Astrocyte (in vitro differentiated cells and primary cell): ENCODE data around the gene RPS5. TPM values are rescaled to one million over a fixed set of nuclear protein-coding genes. Genes with fewer than 3 reads are reported as not detected.

Experiments
- DNase-seq: peaks from one replicate; pipeline ENCODE4 v3.0.0-alpha.2; 2010; ENCODE audit warnings: low read depth
- FAIRE-seq: peaks from 2 replicates; lab custom pipeline; 2011; peaks lifted over from hg19 to GRCh38; lab: Jason Lieb, UNC
- H2AFZ ChIP-seq: 2 replicates; pipeline ENCODE4 v1.6.0; 2012; ENCODE audit warnings: low read depth, low read length, inconsistent platforms
- H3K27ac ChIP-seq: 2 replicates; pipeline ENCODE4 v1.5.1; 2011; ENCODE audit warnings: low read depth, low read length, inconsistent platforms
- H3K27me3 ChIP-seq: 2 replicates; pipeline ENCODE4 v1.6.0; 2011; ENCODE audit warnings: low read length, inconsistent platforms; ENCODE audit not compliant: insufficient read depth
- H3K36me3 ChIP-seq: 2 replicates; pipeline ENCODE4 v1.5.1; 2011; ENCODE audit warnings: low read length, inconsistent platforms; ENCODE audit not compliant: insufficient read depth
- H3K4me1 ChIP-seq: 2 replicates; pipeline ENCODE4 v1.5.1; 2011; ENCODE audit warnings: low read length, inconsistent platforms; ENCODE audit not compliant: insufficient read depth
- H3K4me2 ChIP-seq: 2 replicates; pipeline ENCODE4 v1.6.0; 2012; ENCODE audit warnings: low read length, inconsistent platforms
- H3K4me3 ChIP-seq: 2 replicates; pipeline ENCODE4 v1.5.1; 2011; ENCODE audit warnings: low read depth, mild to moderate bottlenecking, low read length, inconsistent platforms; ENCODE audit not compliant: insufficient read depth
- H3K79me2 ChIP-seq: 2 replicates; pipeline ENCODE4 v1.6.0; 2012; ENCODE audit warnings: mild to moderate bottlenecking, low read length, inconsistent platforms; ENCODE audit not compliant: insufficient read depth
- H3K9ac ChIP-seq: 2 replicates; pipeline ENCODE4 v1.6.0; 2012; ENCODE audit warnings: mild to moderate bottlenecking, low read length, inconsistent platforms
- H3K9me3 ChIP-seq: 2 replicates; pipeline ENCODE4 v1.5.1; 2012; ENCODE audit warnings: low read depth, mild to moderate bottlenecking, low read length, inconsistent platforms; ENCODE audit not compliant: insufficient read depth
- H4K20me1 ChIP-seq: 2 replicates; pipeline ENCODE4 v1.6.0; 2012; ENCODE audit warnings: low read length, inconsistent platforms; ENCODE audit not compliant: insufficient read depth
- H3K27ac Mint-ChIP-seq: one replicate; pipeline ENCODE4 v1.8.0; 2021; ENCODE audit warnings: mild to moderate bottlenecking, mixed read lengths; ENCODE audit not compliant: unreplicated experiment
- H3K27me3 Mint-ChIP-seq: one replicate; pipeline ENCODE4 v1.8.0; 2021; ENCODE audit warnings: low read depth, mixed read lengths; ENCODE audit not compliant: unreplicated experiment
- H3K36me3 Mint-ChIP-seq: one replicate; pipeline ENCODE4 v1.8.0; 2021; ENCODE audit warnings: low read depth, mixed read lengths; ENCODE audit not compliant: unreplicated experiment
- H3K4me1 Mint-ChIP-seq: one replicate; pipeline ENCODE4 v1.8.0; 2021; ENCODE audit warnings: low read depth, mixed read lengths; ENCODE audit not compliant: unreplicated experiment
- H3K4me3 Mint-ChIP-seq: one replicate; pipeline ENCODE4 v1.8.0; 2021; ENCODE audit warnings: mild to moderate bottlenecking, moderate library complexity, mixed read lengths; ENCODE audit not compliant: unreplicated experiment
- H3K9me3 Mint-ChIP-seq: one replicate; pipeline ENCODE4 v1.8.0; 2021; ENCODE audit warnings: mild to moderate bottlenecking, mixed read lengths; ENCODE audit not compliant: unreplicated experiment
- EZH2 ChIP-seq: IDR thresholded peaks from 2 replicates; pipeline ENCODE4 v1.6.1; 2012; ENCODE audit warnings: mild to moderate bottlenecking, low read length, inconsistent platforms; ENCODE audit not compliant: insufficient read depth
- total RNA-seq: library from RNA; stranded (reverse); gene quantifications from 2 replicates; pipeline ENCODE4 v1.2.1, GENCODE V29; 2021
- TF ChIP-seq, protein P1 (sequence below): IDR thresholded peaks from 2 replicates; pipeline ENCODE4 v1.5.1; 2011; ENCODE audit warnings: low read depth, mild to moderate bottlenecking, inconsistent platforms, low read length, moderate library complexity; ENCODE audit not compliant: insufficient read depth

RPS5 gene
- total RNA-seq, 1 donor from 2014 or later, result 891 TPM

DNA sequence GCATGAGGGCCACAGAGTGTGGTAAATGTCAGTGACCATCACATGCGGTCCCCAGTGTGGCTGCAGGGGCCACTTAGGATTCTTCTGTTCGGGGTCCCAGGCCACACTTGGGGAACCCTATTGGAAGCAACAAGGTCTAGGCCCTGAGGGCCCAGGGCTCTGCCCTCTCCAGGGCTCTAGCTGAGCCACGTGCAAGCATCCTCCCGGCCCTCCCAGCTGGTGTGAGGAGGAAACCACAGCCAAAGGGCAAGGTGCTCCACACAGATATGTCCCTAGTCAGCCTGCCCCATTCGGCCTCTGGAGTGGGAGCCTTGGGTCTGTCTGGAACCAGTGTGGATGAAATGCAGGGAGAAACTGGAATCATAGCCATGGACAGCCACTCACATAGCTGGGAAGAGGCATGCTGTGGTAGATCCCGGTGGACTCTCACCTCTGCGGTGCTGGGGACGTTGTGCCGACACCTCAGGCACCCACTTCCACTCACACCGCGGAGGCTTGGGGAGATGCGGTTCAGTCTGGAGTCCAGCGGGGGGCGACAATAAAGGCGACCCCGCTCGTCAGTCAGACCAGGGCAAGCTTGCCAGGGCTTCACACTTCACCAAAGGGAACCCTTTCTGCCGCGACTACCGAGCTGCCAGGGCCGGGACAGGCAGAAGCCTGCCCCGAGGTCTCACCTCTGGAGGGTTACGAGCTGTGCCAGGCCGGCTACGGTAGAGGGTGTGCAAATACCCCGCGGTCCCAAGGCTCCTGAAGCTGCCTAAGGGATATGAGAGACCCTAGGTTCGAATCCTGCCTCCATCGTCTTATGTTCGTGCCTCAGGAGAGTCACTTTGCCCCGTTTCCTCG lies 20.3 kb upstream of the RPS5 start:
- no peak overlapping the region for H2AFZ ChIP-seq
- Mint-ChIP-seq H3K4me3 (no peak overlapping the region), H3K36me3 (peaks cover 8% of the 10 kb centered on the region), H3K27ac (no peak overlapping the region), H3K4me1 (peaks cover 1% of the 10 kb centered on the region), H3K27me3 (no peaks in the 10 kb centered on the region), H3K9me3 (peaks cover 2% of the 10 kb centered on the region)
- TF ChIP-seq EZH2, result no peak
- TF ChIP-seq, protein P1, sequence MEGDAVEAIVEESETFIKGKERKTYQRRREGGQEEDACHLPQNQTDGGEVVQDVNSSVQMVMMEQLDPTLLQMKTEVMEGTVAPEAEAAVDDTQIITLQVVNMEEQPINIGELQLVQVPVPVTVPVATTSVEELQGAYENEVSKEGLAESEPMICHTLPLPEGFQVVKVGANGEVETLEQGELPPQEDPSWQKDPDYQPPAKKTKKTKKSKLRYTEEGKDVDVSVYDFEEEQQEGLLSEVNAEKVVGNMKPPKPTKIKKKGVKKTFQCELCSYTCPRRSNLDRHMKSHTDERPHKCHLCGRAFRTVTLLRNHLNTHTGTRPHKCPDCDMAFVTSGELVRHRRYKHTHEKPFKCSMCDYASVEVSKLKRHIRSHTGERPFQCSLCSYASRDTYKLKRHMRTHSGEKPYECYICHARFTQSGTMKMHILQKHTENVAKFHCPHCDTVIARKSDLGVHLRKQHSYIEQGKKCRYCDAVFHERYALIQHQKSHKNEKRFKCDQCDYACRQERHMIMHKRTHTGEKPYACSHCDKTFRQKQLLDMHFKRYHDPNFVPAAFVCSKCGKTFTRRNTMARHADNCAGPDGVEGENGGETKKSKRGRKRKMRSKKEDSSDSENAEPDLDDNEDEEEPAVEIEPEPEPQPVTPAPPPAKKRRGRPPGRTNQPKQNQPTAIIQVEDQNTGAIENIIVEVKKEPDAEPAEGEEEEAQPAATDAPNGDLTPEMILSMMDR, result no peak
- peaks cover 3% of the 10 kb centered on the region for H3K9me3 ChIP-seq
- peaks cover 2% of the 10 kb centered on the region for H3K4me1 ChIP-seq
- no peak overlapping the region for H3K4me2 ChIP-seq
- no peaks in the 10 kb centered on the region for H3K36me3 ChIP-seq
- H3K27ac ChIP-seq, result no peak overlapping the region
- no peak for DNase-seq
- H3K9ac ChIP-seq, result no peak overlapping the region
- no peak overlapping the region for H3K4me3 ChIP-seq
- H3K27me3 ChIP-seq, result no peaks in the 10 kb centered on the region
- H4K20me1 ChIP-seq, result no peaks in the 10 kb centered on the region
- FAIRE-seq, result no peak
- no peaks in the 10 kb centered on the region for H3K79me2 ChIP-seq

GRCh38 chr19:58367698-58368454 lies 19.2 kb upstream of the RPS5 start:
- H3K27me3 ChIP-seq, result no peaks in the 10 kb centered on the region
- Mint-ChIP-seq H3K4me3 (no peak overlapping the region), H3K9me3 (peaks cover 2% of the 10 kb centered on the region), H3K27ac (no peak overlapping the region), H3K27me3 (no peaks in the 10 kb centered on the region), H3K4me1 (peaks cover 1% of the 10 kb centered on the region), H3K36me3 (peaks cover 6% of the 10 kb centered on the region)
- no peak overlapping the region for H3K9ac ChIP-seq
- no peak for DNase-seq
- H3K27ac ChIP-seq, result no peak overlapping the region
- FAIRE-seq, result no peak
- no peak overlapping the region for H3K4me2 ChIP-seq
- peaks cover 3% of the 10 kb centered on the region for H3K9me3 ChIP-seq
- TF ChIP-seq, protein P1, result no peak
- TF ChIP-seq EZH2, result no peak
- H3K4me1 ChIP-seq, result no peaks in the 10 kb centered on the region
- H2AFZ ChIP-seq, result no peak overlapping the region
- no peak overlapping the region for H3K4me3 ChIP-seq
- H3K79me2 ChIP-seq, result no peaks in the 10 kb centered on the region
- H4K20me1 ChIP-seq, result no peaks in the 10 kb centered on the region
- no peaks in the 10 kb centered on the region for H3K36me3 ChIP-seq
